HG03521 (cell line): ENCODE data around the gene FCRL4.

Source experiments
- ATAC-seq: cut with Tn5 transposase; IDR thresholded peaks from one replicate; pipeline ENCODE4 v1.9.1; 2021; ENCODE audit warnings: mild to moderate bottlenecking, moderate library complexity; ENCODE audit not compliant: unreplicated experiment

Gene FCRL4

DNA sequence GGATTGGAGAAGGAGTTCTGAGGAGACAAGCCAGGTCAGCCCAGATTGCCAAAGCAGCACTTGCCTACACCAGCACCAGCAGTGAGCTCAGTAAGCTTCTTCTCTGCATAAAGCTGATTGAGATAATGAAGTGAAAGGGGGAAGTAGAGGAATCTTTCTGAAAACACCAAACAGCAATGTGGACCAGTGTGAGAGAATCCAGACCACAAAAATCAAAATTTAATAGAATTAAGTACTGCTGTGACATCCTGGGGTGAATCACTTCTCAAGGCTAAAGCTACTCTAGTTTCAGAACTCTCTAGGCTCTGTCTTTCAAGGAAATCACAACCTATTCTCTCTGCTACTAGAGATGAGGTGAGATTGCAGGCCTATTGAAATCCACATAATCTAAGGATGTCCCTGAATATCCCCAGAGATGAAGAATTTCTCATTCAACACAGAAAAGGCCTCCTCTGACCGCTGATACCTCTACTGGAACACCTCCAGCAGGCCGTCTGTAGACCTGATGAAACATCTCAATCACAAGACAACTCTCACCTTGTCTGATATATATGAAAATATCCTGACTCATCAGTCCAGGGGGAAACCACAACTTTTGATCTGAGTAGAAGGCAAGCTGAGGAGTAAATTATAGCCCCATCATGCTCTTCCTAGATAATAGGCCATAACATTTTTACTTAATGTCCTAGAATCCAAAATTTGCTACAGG lies at the start of gene FCRL4:
Gene FCRL4 (minus strand): TSS at position 127 of the 709 bp plus-strand sequence. CDS start 141 bp downstream, outside the sequence.
- peak; percentile 52 for ATAC-seq

DNA sequence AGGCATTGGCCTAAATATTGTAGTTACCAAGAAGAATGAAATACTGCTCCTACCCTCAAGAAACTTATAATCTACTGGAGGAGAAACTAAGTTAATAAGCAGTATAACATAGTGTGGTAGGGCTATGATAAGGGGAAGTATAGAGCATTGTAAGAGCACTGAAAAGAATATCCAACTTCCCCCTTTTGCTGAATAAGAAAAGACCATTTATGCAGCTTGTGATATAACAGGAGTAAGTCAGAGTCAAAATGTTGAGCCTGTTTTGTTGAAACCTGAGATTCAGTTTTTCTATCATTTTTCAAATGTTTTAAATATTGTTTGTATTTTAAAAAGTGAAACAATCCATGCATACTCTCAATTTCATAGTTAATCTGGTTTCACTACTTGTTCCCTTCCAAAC lies 48.3 kb upstream of the FCRL4 start:
- ATAC-seq, result no peak

DNA sequence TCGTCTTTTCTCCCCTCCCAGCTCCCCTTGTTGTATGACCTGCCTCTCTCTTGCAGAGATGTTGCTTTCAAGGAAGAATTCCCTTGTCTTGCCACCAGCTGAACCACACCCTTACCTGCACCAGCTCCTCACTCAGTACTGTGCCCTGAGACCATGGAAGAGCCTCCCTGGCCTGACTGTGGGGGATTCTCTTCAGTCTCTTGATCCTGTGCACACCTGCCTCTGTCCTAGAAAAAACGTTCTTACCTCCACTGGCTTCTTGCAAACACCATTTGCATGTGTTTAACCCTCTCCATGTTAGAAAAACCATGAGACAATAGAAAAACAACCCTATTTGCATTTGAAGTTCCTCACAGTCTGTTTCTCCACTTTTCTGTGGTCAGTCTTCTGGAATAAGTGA lies 43.3 kb upstream of the FCRL4 start:
- ATAC-seq, result no peak

DNA sequence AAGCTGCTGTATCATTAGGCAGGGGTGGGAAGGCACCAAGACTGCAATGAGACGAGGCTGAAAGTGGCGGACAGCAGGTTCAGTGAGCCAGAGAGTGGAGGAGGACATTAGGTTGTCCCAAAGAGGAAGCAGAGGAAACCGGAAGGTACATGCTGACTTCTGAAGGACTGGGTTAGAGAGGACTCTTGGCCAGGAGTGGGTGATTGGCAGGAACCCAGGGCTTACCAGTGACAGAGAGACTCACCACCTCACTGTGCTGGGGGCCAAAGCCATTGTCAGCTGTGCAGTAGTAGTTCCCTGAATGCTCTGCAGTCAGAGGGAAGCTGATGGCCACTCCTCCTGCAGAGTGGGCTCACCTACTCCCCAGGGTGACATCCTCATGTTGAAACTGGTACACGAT lies 41.9 kb upstream of the FCRL4 start:
- no peak for ATAC-seq

DNA sequence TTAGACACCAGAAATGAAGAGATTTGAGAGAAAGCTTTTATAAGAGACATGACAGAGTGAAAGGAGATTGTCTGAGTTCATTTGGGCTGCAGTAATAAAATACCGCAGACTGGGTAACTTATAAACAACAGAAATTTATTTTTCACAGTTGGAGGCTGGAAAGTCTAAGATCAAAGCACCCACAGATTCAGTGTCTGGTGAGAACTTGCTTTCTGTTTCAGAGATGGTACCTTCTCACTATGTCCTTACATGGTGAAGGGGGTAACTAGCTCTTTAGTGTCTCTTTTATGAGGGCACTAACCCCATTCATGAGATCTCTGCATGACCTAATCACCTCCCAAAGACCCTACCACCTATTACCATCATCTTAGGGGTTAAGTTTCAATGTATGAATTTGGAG lies 30.9 kb upstream of the FCRL4 start:
- ATAC-seq, result no peak

DNA sequence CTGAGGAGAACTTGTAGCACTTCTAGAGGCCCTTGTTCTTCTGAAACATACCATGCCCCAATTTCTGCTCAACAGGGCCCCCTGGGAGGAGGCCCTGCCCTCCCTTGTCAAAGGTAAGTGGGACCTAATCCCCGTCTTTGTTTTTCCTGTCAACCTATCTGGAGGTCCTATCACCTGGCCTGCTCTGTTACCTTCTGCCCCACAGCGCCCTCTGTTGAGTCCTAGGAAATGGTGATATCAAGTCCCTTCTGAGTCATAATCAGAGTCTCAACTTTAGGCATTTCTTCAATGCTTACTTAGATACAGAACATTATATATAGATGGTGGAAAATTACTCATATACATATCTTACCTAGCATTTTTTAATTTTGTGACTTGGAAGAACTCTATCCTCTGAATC lies 28.2 kb upstream of the FCRL4 start:
- ATAC-seq, result no peak

DNA sequence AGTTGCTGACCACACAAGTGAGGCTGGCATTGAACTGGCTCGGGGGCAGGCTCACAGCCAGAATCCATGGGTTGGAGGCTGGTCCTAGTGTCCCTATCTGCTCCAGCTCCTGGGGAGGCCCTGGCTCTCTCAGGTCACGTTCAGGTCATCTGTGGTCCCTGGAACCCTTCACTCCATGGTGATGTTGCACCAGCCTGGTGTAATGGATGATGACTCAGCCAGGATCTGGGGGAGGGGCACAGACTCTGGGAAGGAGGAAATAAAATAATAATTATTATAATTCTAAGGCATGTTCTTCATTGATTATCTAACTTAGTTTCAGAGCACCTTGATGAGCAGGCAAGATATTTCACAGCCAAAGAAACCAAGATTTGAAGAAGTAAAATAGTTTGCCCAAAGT lies 26.6 kb upstream of the FCRL4 start:
- ATAC-seq, result no peak

DNA sequence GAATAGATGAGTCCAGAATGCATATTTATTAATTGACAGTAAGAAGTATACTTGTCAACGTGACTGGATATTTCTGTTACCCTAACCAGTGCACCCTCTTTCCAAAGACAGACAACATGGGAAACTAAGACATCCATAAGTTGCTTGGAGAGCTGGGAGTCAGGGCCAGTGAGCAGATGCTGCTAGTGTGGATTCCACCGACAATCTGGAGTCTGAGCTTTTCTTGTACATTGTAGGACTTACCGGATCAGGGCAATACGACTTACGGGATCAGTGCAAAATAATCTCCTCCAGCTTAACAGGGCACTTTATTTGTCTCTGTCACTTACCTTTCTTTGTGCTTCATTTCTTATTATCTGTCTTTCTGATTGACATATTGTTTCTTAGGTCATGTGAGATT lies 24.6 kb upstream of the FCRL4 start:
- no peak for ATAC-seq

DNA sequence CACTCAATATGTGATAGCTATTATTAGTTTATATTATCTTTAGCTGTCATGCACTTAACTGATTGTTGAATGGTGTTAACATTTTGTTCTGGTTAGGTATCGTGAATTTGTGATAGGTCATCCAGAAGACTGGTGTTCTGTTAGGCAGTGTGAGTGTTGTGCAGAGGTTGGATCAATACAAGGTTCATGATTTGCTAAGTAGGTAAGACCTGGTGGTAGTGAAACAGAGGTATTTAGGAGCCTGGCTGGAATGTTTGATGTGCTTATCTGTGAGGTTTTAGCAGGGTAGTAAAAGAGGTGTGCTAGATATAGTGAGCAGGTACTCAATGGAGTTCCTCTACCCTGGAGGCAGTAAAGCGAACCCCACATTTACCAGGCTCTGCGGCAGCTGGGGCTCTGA lies 20.3 kb upstream of the FCRL4 start:
- ATAC-seq, result no peak

DNA sequence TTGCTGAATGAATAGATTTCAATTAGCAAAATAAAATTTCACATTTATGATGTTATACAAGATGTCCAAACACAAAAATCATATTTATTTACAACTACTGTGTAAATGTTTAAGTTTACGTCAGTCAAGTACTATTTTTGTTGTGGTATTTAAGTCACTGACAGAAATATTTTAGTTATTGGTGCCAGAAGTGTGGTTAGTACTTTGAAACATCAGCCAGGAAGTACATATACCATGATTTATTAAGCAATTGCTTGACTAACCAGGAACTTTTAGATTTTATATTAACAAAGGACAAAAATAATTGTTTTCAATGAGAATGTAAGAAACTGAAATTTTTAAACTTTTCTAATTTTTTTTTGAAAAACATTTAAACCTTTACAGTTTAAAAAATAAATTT lies 2.4 kb upstream of the FCRL4 start:
- ATAC-seq, result no peak

DNA sequence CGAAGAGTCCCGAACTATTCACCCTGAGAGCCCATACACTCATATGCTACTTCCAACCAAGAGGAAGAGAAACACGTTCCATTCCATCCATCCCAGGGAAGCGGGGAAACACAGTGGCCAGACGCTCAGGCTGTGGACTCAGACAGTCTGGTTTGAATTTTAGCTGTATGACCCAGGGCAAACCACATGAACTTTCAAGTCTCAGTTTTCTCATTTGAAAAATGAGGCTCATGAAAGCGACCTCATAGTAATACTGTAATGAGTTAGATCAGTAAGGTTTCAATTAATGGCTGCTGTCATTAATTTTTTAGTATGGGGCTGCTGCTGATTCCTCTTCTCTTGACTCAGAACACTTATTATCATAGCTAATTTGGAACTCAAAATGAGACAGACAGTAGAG lies 1.5 kb downstream of the FCRL4 start:
- ATAC-seq, result peak; percentile 49

DNA sequence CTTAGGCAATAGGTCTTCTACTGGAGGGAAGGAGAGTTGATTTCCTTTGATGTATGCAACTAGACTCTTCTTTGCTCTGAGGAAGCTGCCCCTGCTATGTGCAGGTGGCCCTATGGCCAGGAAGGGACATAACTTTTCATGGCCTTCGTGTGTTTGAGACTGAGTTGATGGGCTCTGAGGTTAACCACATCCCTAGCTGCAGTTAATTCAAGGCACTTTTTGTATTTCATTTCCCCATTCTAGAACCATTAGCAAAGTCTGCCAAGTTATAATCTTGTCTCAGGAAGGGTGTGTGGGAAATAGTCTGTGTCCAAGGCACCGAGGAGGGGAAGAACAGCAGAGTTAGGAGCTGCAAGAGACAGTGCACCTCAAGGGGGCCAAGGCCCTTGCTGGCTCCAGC lies 2.5 kb downstream of the FCRL4 start:
- ATAC-seq, result peak; percentile 56

DNA sequence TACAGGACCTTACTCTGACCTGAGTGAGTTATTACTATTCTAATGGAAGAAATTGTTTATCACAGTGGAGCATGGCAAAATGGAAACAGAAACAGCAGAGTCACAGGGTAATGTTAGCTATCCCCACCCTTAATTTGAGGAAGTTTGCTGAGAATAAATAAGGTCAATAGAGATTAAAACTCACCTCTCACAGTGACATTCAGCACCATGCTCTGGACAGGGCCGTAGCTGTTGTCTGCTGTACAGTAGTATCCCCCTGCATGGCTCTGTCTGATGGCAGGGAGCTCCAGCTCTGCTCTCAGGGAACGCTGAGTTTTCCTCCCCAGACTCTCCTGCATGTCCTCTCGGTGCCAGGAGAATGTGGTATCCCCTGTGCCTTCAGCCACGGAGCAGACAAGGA lies 11.9 kb downstream of the FCRL4 start:
- ATAC-seq, result no peak

DNA sequence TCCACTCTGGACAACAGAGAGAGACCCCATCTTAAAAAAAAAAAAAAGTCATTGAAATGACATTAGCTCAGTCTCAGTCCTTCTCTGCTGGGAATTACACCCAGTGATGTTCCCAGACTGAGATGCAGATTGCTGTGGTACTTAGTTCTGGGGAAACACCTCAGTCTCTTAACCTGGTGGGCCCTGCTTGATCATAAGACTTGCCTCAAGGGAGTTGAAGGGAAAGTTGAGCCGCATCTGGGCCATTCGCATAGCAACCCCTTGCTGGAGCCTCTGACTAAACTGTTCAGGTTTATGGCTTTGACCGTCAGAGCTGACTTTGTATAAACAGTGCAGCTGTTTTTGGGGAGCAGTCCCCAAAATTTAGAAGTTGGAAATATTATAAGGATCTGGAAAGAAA lies 13.4 kb downstream of the FCRL4 start:
- no peak for ATAC-seq

DNA sequence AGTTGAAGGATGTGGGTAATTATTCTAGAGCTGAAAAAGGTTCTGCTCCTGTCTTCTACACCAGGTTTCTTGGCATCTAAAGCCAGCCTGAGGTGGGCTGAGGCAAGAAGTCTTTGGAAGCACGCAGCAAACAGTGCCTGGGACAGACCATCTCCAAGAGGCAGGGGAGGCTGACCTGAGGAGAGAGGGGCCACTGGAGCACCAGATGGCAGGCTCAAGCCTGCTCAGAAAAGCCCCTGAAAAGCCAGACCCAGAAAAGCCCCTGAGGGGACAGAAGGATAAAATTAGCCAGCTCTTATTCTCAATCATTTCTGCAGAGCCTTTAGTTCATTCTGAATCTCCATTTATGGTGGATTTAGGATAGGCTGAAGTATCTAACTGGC lies 17.1 kb downstream of the FCRL4 start:
- no peak for ATAC-seq

DNA sequence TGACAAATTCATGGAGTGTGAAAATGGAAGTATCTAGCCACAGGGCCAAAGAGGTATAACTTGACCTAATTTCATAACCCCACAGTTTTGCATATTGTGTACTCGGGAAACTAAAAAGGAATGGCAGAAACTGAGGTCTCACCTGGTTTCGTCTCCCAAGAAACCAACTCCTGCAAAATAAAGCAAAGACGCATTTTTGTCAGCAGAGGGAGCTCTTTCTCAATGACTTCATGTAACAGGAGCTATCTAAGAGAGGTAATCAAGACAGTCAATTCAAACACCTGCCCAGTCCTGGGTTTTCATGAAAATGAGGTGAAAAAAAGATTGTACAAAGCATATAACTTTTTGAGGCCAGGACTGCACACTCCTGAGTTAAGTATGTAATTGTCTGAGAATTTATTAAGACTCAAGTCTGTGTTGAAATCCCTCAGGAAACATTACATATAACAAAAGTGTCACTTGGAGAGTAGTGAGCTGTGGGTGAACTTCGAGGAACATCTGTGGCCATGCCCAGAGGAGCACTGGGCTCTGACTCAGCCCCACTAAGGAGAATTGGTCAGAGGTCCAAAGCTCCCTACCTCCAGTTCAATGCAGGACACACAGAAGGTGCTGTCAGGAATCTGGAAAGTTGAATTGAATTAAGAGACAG lies 17.6 kb downstream of the FCRL4 start:
- ATAC-seq, result no peak

DNA sequence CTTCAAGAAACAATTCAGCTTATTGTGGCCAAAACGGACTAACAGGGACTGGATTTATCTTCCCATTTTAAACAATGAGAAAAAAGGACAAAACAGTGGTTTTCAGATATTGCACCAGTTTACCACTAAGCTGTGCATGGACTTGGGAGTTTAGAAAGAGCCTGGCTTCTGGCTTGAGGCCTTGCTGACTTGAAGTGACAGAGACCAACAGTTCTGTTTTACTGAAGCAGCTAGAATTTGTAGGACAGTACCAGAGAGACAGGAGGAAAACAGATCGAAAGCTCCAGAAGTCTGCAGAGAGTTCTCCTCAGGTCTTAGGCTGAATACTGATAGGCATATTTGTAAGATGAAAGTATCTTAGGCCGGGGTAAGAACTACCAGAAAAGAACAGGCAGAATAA lies 20.5 kb downstream of the FCRL4 start:
- ATAC-seq, result no peak

DNA sequence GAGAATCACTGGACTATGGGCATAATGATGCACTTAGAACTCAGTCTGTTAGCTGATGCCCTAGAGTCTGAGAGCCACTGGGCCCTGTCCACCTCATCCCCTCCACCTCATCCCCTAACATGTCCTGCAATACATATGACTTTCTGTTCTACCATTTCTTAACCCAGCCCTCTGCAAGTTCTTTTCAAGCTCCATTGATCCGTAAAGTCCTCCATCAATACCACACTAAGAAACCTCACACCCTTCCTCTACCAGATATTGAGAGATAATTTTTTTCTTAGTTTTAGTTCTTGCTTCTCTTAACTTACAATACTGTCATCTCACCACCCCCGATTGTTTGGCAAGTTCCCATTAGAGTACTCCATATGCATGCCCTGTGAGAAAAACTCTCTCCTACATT lies 22.1 kb downstream of the FCRL4 start:
- no peak for ATAC-seq

DNA sequence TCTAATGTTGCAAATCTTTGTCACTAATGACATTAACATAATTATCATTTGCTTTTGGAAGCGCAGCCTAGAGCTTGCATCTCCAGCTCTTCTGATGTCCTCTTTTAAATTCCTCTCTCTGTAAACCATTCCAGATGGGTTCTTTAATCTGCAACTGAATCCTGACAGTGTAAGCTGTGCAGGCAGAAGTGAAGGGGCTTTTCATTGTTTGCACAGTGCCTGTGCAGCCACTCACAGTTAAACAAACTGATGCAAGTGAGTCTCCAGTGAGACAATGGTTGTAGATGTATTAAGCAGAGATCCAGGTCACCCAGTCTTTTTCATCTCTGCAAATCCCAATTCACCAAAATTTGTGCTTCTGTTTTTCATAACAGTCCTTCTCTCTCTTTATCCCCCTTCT lies 23.0 kb downstream of the FCRL4 start:
- ATAC-seq, result no peak

DNA sequence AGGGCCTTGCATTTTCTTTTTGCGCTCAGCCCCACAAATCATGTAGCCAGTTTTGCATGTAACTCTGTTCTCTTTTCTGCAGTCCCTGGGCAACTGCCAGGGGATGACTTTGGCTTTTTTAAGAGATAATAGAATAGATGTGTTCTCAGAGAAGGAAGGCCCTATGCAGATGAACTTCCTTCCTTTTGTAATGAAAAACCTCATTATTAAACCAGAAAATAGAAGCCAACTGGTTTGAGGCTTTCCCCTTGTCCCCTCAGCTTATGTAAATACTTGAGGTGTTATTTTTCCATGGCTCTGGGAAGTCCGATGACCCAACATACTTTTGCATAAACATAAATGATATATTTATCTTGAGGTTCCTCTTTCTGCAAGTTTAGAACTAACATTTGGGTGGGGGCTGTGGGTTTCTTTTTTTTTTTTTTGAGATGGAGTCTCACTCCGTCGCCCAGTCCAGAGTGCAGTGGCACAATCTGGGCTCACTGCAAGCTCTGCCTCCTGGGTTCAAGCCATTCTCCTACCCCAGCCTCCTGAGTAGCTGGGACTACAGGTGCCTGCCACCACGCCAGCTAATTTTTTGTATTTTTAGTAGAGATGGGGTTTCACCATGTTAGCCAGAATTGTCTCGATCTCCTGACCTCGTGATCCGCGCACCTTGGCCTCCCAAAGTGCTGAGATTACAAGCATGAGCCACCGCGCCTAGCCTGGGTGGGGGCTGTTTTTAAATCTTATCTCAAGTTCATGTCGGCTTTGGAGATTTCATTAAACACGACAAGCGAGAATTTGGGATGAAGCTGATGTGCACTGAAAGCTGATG lies 31.2 kb downstream of the FCRL4 start:
- no peak for ATAC-seq

DNA sequence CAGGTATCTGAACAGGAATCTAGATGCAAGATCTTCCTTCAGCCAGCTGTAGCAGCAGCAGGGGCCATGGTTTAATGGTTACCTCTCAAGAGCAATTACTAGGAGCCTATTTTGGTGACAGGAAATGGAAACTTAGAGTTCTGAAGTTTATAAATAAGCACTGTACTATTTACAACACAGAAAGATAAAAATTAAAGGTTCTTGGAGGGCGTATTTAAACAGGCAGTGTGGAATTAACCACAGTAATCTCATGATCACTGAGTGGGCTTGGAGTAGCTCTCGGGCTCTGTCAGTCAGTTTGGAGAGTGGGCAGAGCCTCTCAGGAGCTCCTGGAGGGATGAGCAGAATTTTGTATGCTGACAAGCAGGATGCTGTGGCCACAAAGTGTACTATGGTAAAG lies 35.4 kb downstream of the FCRL4 start:
- ATAC-seq, result peak; percentile 57

DNA sequence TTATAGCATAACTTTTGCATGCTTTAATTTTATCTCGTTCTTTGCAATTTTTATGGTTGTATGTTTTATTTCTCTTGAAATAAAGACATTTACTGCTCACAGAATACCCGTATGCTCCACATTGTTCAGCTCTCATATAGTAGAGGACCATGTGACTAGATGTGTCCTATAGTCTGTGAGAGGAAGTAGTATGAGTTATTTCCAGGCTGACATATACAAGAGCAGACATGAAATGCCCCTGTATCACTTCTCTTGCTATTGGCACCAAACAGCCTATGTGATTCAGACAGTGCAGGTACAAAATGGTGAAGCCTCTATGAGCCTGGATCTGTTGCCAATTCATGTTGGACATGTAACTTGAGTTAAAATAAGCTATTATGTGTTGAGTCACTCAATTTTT lies 39.8 kb downstream of the FCRL4 start:
- ATAC-seq, result no peak
